ENCODE results near the gene OR10D3. TPM values are rescaled to one million over a fixed set of nuclear protein-coding genes. Genes with fewer than 3 reads are reported as not detected.
"Not testable (repeated sequence)": the region's sequence is repeated elsewhere in the genome, so short reads cannot be mapped to it uniquely, and the experiment has no call there.

The OR10D3 gene
- total RNA-seq, 1 donor from 2014 or later: not detected

- Histone ChIP-seq H3K36me3 (no peaks in the 10 kb centered on the region), H3K9me3 (no peaks in the 10 kb centered on the region), H3K4me1 (no peaks in the 10 kb centered on the region), H3K27me3 (no peaks in the 10 kb centered on the region), H3K4me3 (no peak overlapping the region), H3K27ac (no peak overlapping the region)
- intact Hi-C loops (cut with DNase I): no loop called here
- TF ChIP-seq, protein P1, sequence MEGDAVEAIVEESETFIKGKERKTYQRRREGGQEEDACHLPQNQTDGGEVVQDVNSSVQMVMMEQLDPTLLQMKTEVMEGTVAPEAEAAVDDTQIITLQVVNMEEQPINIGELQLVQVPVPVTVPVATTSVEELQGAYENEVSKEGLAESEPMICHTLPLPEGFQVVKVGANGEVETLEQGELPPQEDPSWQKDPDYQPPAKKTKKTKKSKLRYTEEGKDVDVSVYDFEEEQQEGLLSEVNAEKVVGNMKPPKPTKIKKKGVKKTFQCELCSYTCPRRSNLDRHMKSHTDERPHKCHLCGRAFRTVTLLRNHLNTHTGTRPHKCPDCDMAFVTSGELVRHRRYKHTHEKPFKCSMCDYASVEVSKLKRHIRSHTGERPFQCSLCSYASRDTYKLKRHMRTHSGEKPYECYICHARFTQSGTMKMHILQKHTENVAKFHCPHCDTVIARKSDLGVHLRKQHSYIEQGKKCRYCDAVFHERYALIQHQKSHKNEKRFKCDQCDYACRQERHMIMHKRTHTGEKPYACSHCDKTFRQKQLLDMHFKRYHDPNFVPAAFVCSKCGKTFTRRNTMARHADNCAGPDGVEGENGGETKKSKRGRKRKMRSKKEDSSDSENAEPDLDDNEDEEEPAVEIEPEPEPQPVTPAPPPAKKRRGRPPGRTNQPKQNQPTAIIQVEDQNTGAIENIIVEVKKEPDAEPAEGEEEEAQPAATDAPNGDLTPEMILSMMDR (IDR thresholded peaks at IDR 0.05): no peak
- no peak for TF ChIP-seq POLR2AphosphoS5 (IDR thresholded peaks at IDR 0.05; ENCODE audit: insufficient read depth in 1 of 2, low read depth in 1 of 2)
- no peak for TF ChIP-seq POLR2A (IDR thresholded peaks at IDR 0.05)
- no peak for DNase-seq (ENCODE audit: extremely low spot score in 2 of 2)
Measured at GRCh38 chr11:124210421-124210820, 27.3 kb downstream of the OR10D3 start.

DNA sequence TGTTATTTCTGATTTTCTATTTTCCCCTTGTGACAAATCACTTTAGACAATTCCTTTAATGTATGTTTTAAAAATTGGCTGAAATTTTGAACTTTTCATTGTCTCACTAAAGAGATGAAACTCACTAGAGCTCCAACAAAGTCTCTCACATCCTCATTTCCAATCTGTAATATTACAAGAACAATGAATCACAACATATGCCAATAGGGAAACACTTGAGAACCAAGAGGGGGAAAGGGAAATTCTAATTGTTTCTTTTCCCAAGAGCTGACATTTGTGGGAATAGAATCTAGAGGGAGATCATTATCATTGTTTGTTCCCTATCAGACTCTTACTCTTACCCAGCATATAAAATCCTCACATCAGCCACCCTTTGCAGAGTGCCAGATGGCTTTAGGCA lies 28.2 kb downstream of the OR10D3 start:
- TF ChIP-seq POLR2AphosphoS5 (IDR thresholded peaks at IDR 0.05; ENCODE audit: insufficient read depth in 1 of 2, low read depth in 1 of 2): no peak
- TF ChIP-seq POLR2A (IDR thresholded peaks at IDR 0.05): no peak
- TF ChIP-seq, protein P1 (IDR thresholded peaks at IDR 0.05): no peak
- no peak overlapping the region for H3K27ac ChIP-seq
- H3K36me3 ChIP-seq: no peaks in the 10 kb centered on the region
- H3K9me3 ChIP-seq: no peaks in the 10 kb centered on the region
- no peak overlapping the region for H3K4me3 ChIP-seq
- no peak for DNase-seq (ENCODE audit: extremely low spot score in 2 of 2)
- intact Hi-C loops (cut with DNase I): no loop called here
- H3K4me1 ChIP-seq: no peaks in the 10 kb centered on the region
- H3K27me3 ChIP-seq: no peaks in the 10 kb centered on the region

GRCh38 chr11:124214027-124214426 lies 30.9 kb downstream of the OR10D3 start:
- intact Hi-C loops (cut with DNase I): no loop called here
- Histone ChIP-seq H3K4me1 (no peaks in the 10 kb centered on the region), H3K27ac (no peak overlapping the region), H3K27me3 (no peaks in the 10 kb centered on the region), H3K4me3 (no peak overlapping the region), H3K36me3 (no peaks in the 10 kb centered on the region), H3K9me3 (no peaks in the 10 kb centered on the region)
- DNase-seq (ENCODE audit: extremely low spot score in 2 of 2): no peak
- TF ChIP-seq POLR2AphosphoS5 (IDR thresholded peaks at IDR 0.05; ENCODE audit: insufficient read depth in 1 of 2, low read depth in 1 of 2) (no peak), POLR2A (IDR thresholded peaks at IDR 0.05) (no peak)
- TF ChIP-seq, protein P1 (IDR thresholded peaks at IDR 0.05): no peak

DNA sequence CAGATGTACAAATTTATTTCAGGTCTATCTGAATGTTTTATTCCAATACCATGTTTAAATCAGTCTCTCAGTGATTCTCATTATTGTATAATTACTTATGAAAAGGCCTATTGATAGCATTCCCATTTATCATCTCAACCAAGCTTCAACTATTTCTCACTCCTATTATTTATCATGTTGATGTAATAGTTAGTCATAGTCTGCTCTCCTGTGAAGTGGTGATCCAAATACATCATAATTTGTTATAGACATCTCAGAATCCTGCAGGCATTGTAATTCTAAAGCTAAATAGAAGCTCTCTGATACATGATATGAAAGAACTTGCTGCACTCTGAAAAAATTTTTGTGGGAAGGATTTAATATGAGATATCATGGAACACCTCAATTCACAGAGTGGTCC lies 36.0 kb downstream of the OR10D3 start:
- Histone ChIP-seq H3K27ac (no peak overlapping the region), H3K4me3 (no peak overlapping the region), H3K9me3 (no peaks in the 10 kb centered on the region), H3K36me3 (no peaks in the 10 kb centered on the region), H3K4me1 (no peaks in the 10 kb centered on the region), H3K27me3 (no peaks in the 10 kb centered on the region)
- intact Hi-C loops (cut with DNase I): no loop called here
- TF ChIP-seq, protein P1 (IDR thresholded peaks at IDR 0.05): no peak
- TF ChIP-seq POLR2A (IDR thresholded peaks at IDR 0.05): no peak
- no peak for TF ChIP-seq POLR2AphosphoS5 (IDR thresholded peaks at IDR 0.05; ENCODE audit: insufficient read depth in 1 of 2, low read depth in 1 of 2)
- no peak for DNase-seq (ENCODE audit: extremely low spot score in 2 of 2)

GRCh38 chr11:124222407-124222806 lies 39.3 kb downstream of the OR10D3 start:
- H3K4me1 ChIP-seq: no peaks in the 10 kb centered on the region
- no peaks in the 10 kb centered on the region for H3K9me3 ChIP-seq
- intact Hi-C loops (cut with DNase I): no loop called here
- H3K4me3 ChIP-seq: no peak overlapping the region
- H3K27me3 ChIP-seq: no peaks in the 10 kb centered on the region
- no peak for DNase-seq (ENCODE audit: extremely low spot score in 2 of 2)
- TF ChIP-seq, protein P1 (IDR thresholded peaks at IDR 0.05): no peak
- TF ChIP-seq POLR2AphosphoS5 (IDR thresholded peaks at IDR 0.05; ENCODE audit: insufficient read depth in 1 of 2, low read depth in 1 of 2) (no peak), POLR2A (IDR thresholded peaks at IDR 0.05) (no peak)
- H3K27ac ChIP-seq: no peak overlapping the region
- no peaks in the 10 kb centered on the region for H3K36me3 ChIP-seq

DNA sequence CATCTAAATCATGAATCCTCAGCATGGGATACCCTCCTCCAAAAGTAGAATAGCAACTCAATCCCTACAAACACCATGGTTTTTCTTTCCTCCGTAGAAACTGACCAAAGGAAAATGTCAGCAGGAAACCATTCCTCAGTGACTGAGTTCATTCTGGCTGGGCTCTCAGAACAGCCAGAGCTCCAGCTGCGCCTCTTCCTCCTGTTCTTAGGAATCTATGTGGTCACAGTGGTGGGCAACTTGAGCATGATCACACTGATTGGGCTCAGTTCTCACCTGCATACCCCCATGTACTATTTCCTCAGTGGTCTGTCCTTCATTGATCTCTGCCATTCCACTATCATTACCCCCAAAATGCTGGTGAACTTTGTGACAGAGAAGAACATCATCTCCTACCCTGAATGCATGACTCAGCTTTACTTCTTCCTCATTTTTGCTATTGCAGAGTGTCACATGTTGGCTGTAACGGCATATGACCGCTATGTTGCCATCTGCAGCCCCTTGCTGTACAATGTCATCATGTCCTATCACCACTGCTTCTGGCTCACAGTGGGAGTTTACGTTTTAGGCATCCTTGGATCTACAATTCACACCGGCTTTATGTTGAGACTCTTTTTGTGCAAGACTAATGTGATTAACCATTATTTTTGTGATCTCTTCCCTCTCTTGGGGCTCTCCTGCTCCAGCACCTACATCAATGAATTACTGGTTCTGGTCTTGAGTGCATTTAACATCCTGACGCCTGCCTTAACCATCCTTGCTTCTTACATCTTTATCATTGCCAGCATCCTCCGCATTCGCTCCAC lies 41.7 kb downstream of the OR10D3 start:
- H3K27me3 ChIP-seq; H3K27ac ChIP-seq; H3K4me1 ChIP-seq; DNase-seq (ENCODE audit: extremely low spot score in 2 of 2); H3K36me3 ChIP-seq; H3K9me3 ChIP-seq; H3K4me3 ChIP-seq; intact Hi-C loops (cut with DNase I): not testable (repeated sequence)

Measured in vagina (tissue), 2 donors.